Activated B cell treated with CpG ODN at 0.5 μM for 24 hours (primary cell): ENCODE measurements around the gene CCL4. TPM values are rescaled to one million over a fixed set of nuclear protein-coding genes. Genes with fewer than 3 reads are reported as not detected.
"Not testable (repeated sequence)": the region's sequence is repeated elsewhere in the genome, so short reads cannot be mapped to it uniquely, and the experiment has no call there.

Experiments used
- ATAC-seq: fragments of 200-7000 bp; cut with Tn5 transposase; one replicate; pipeline ENCODE4 v1.10.0; 2021; ENCODE audit warnings: low read depth, mild to moderate bottlenecking, moderate library complexity
- CTCF ChIA-PET: fragments of 350-600 bp; sonication (Branson Sonifier 250); formaldehyde crosslinking; loops from one replicate; lab custom pipeline; 2021; ENCODE audit warnings: antibody characterized with exemption; lab: Charles Lee
- POLR2A ChIA-PET: fragments of 350-600 bp; sonication (Branson Sonifier 250); formaldehyde crosslinking; loops from one replicate; lab custom pipeline; 2021; ENCODE audit warnings: antibody characterized with exemption; lab: Charles Lee
- DNase-seq: peaks from one replicate; pipeline ENCODE4 v3.0.0; 2022
- H3K27ac Mint-ChIP-seq: one replicate; pipeline ENCODE4 v1.8.0; 2020; ENCODE audit warnings: mixed read lengths
- H3K27me3 Mint-ChIP-seq: one replicate; pipeline ENCODE4 v1.8.0; 2021; ENCODE audit warnings: mixed read lengths
- H3K36me3 Mint-ChIP-seq: one replicate; pipeline ENCODE4 v1.8.0; 2021; ENCODE audit warnings: low read depth, mixed read lengths
- H3K4me1 Mint-ChIP-seq: one replicate; pipeline ENCODE4 v1.8.0; 2021; ENCODE audit warnings: mixed read lengths
- H3K4me3 Mint-ChIP-seq: one replicate; pipeline ENCODE4 v1.8.0; 2020; ENCODE audit warnings: mild to moderate bottlenecking, mixed read lengths
- H3K9me3 Mint-ChIP-seq: one replicate; pipeline ENCODE4 v1.8.0; 2020; ENCODE audit warnings: mixed read lengths
- CTCF ChIP-seq: fragments of 200-600 bp; IDR thresholded peaks from one replicate; pipeline ENCODE4 v1.8.0; 2022; ENCODE audit warnings: antibody characterized with exemption, mild to moderate bottlenecking
- intact Hi-C: fragments of 100-400 bp; cut with micrococcal nuclease; formaldehyde crosslinking; loops from one replicate; pipeline ENCODE4 v1.15.1; 2024
- total RNA-seq: library from RNA; stranded (reverse); gene quantifications from 2 replicates; pipeline ENCODE4 v1.2.3, GENCODE V29; 2022

Gene CCL4
- total RNA-seq, 1 donor from 2014 or later = 68.8 TPM

- no peaks in the 10 kb centered on the region for H3K9me3 Mint-ChIP-seq
- no peak for ATAC-seq
- CTCF ChIA-PET = interaction anchor here (0.8 to 1.5 kb wide), 2 partner anchors 13 to 63 kb away, joined by 3 to 6 read pairs; no protein-coding TSS in a partner anchor
- no peak overlapping the region for H3K4me3 Mint-ChIP-seq
- POLR2A ChIA-PET = interaction anchor here (0.6 to 1.1 kb wide), 3 partner anchors 17 to 945 kb away, joined by 4 to 8 read pairs (median 4); no protein-coding TSS in a partner anchor
- no peaks in the 10 kb centered on the region for H3K27me3 Mint-ChIP-seq
- intact Hi-C loops = no loop called here
- no peak for TF ChIP-seq CTCF
- peak overlapping the region; percentile 21 for H3K27ac Mint-ChIP-seq
- peaks cover 70% of the 10 kb centered on the region for H3K4me1 Mint-ChIP-seq
- no peak for DNase-seq
- H3K36me3 Mint-ChIP-seq = peaks cover 9% of the 10 kb centered on the region
Measured at GRCh38 chr17:36085765-36086164, 17.9 kb upstream of the CCL4 start.

GRCh38 chr17:36086791-36087190 is 16.8 kb upstream of the CCL4 start:
- ChIA-PET CTCF (interaction anchor here (0.8 to 1.5 kb wide), 2 partner anchors 14 to 62 kb away, joined by 3 to 6 read pairs; no protein-coding TSS in a partner anchor), POLR2A (interaction anchor here (1.1 kb wide), 1 partner anchor 16 kb away, joined by 4 read pairs; no protein-coding TSS in a partner anchor)
- intact Hi-C loops = no loop called here
- DNase-seq = no peak
- H3K9me3 Mint-ChIP-seq = no peaks in the 10 kb centered on the region
- H3K27ac Mint-ChIP-seq = no peak overlapping the region
- H3K4me3 Mint-ChIP-seq = no peak overlapping the region
- ATAC-seq = no peak
- TF ChIP-seq CTCF = no peak
- peaks cover 73% of the 10 kb centered on the region for H3K4me1 Mint-ChIP-seq
- peaks cover 9% of the 10 kb centered on the region for H3K36me3 Mint-ChIP-seq
- no peaks in the 10 kb centered on the region for H3K27me3 Mint-ChIP-seq

- DNase-seq, intact Hi-C loops, ATAC-seq, POLR2A ChIA-PET, H3K27me3 Mint-ChIP-seq, H3K36me3 Mint-ChIP-seq, H3K27ac Mint-ChIP-seq, H3K4me3 Mint-ChIP-seq, H3K9me3 Mint-ChIP-seq: not testable (repeated sequence)
- H3K4me1 Mint-ChIP-seq = peaks cover 73% of the 10 kb centered on the region
- CTCF ChIA-PET = interaction anchor here (1.5 kb wide), 1 partner anchor 15 kb away, joined by 6 read pairs; no protein-coding TSS in a partner anchor
Measured at GRCh38 chr17:36087471-36087870, 16.2 kb upstream of the CCL4 start.

- CTCF ChIA-PET = interaction anchor here (3.0 kb wide), 1 partner anchor 16 kb away, joined by 17 read pairs; no protein-coding TSS in a partner anchor
- H3K27ac Mint-ChIP-seq = peak overlapping the region; percentile 96
- DNase-seq, ATAC-seq, H3K36me3 Mint-ChIP-seq, intact Hi-C loops, H3K9me3 Mint-ChIP-seq, H3K27me3 Mint-ChIP-seq: not testable (repeated sequence)
- H3K4me3 Mint-ChIP-seq = peak overlapping the region; percentile 9
- POLR2A ChIA-PET = interaction anchor here (2.6 to 3.0 kb wide), 2 partner anchors 39 to 61 kb away, joined by 7 to 15 read pairs; no protein-coding TSS in a partner anchor
- peaks cover 74% of the 10 kb centered on the region for H3K4me1 Mint-ChIP-seq
Measured at GRCh38 chr17:36087897-36088572, 15.6 kb upstream of the CCL4 start.

- POLR2A ChIA-PET = interaction anchor here (2.0 to 3.0 kb wide), 3 partner anchors 39 to 65 kb away, joined by 7 to 15 read pairs (median 7); no protein-coding TSS in a partner anchor
- DNase-seq (no peak), ATAC-seq (no peak)
- Mint-ChIP-seq H3K27me3 (no peaks in the 10 kb centered on the region), H3K27ac (peak overlapping the region; percentile 96), H3K4me3 (peak overlapping the region; percentile 86), H3K36me3 (peaks cover 9% of the 10 kb centered on the region), H3K9me3 (no peaks in the 10 kb centered on the region), H3K4me1 (peaks cover 73% of the 10 kb centered on the region)
- CTCF ChIA-PET = interaction anchor here (2.1 to 3.4 kb wide), 3 partner anchors 16 to 113 kb away, joined by 9 to 17 read pairs (median 13); no protein-coding TSS in a partner anchor
- intact Hi-C loops = no loop called here
- no peak for TF ChIP-seq CTCF
Measured at GRCh38 chr17:36088670-36089338, 14.8 kb upstream of the CCL4 start.
